ENCODE results near the gene KICS2.
"Not testable (repeated sequence)": the region's sequence is repeated elsewhere in the genome, so short reads cannot be mapped to it uniquely, and the experiment has no call there.

Gene KICS2

DNA sequence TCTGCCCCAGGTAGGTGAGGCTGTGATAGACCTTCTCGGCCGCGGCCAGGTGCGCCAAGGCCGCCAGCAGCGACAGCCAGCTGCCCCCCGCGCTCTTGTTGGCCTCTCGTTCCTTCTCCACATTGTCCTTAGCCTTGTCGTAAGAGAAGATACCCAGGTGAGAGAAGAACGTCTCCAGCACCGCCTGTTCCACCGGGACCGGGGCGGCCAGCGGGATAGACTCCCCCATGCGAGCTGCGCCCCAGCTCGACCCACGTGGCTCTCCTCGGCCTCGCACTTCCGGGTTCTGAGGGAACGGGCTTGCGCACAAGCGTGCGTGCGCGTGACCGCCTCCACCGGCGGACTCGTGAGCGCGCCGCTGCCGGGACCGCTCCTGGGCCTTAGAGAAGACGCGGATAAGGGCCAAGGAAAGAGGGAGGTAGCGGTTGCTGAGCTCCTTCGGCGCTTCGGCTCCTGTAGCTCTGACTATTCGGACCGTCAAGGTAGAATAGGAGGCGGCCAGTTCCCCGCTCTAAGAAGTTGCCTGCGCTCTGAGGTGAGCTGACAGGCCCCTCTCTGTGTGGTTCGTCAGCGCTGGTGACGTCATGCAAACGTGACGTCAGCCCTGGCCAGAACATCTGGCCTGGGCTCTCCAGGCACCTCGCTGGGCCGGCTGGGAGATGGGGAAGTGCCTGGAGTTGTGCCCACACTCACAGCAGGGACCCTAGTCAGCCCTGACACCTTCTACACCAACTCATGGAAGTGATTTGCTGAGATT, at the start of gene KICS2:
Gene KICS2, minus strand, starts transcription at position 288 of the 757 bp plus-strand sequence. Its CDS starts 59 bp downstream, at position 229.
- peak; percentile 76 for DNase-seq (ENCODE audit: low read depth)

DNA sequence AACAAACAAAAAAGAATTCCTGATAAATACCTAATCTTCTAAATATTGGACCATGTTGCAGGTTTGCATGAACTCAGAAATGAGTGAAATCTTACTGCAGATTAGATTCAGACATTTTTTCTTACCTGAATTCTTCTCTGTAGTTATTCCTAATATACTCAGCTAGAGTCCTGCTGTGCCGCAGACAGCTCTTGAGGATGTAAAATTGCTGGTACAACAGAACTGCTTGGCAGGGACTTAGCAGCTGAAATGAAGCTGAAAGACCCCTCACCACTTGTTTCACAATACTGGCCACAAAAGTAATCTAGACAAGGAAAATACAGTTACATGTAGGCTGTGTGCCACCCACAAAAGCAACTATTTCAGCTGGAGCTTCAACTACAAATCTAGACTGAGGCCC, 48.3 kb upstream of the KICS2 start:
- no peak for DNase-seq (ENCODE audit: low read depth)

DNA sequence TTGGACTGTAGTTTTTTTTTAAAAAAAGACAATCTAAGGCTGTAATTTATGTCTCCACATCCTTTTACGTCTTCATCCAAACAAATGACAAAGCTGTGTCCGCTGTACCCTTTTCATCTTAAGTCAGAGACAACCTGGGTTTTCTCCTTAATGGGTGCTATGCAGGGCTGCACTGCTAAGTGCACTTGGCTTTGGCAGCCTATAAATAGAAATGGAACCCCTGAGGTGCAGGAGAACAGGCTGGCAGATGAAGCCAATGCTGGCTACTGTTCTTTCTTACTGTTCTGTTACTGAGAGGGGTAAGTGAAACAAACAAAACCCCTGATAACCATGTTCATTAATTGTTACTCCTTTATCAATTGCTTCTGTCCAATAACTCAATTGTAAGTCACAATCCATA, 47.1 kb upstream of the KICS2 start:
- no peak for DNase-seq (ENCODE audit: low read depth)

DNA sequence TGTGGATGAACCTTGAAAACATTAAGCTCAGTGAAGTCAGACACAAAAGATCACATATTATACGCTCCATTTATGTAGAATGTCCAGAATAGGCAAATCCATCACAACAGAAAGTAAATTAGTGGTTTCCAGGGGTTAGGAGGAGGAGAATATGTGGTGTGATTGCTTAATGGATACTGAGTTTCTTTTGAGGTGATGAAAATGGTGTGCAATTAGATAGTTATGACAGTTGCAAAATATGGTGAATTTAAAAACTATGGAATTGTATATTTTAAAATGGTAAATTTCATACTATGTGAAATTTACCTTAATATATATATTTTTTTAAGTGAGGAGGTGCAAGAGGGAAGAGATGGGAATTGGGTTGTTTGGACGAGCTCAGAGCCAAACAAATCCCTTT, 46.3 kb upstream of the KICS2 start:
- no peak for DNase-seq (ENCODE audit: low read depth)

DNA sequence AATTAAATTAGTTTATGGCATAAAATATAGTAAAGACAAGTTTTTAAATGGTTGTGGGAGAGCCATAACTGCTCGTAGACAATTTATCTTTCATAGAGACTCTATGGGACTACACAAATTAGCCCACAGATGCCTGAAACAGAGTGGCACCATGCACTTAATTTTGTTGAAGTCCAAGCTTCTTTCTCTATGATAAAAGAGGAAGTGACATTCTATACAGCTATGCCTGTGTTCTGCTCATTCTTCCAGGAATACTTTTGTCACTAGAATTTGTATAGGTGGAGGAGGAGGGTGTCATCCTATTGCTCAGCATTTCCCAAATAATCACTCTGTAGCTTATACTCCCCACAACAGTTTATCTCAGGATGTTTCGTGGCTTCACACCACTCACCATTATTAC, 43.7 kb upstream of the KICS2 start:
- DNase-seq (ENCODE audit: low read depth) = no peak

DNA sequence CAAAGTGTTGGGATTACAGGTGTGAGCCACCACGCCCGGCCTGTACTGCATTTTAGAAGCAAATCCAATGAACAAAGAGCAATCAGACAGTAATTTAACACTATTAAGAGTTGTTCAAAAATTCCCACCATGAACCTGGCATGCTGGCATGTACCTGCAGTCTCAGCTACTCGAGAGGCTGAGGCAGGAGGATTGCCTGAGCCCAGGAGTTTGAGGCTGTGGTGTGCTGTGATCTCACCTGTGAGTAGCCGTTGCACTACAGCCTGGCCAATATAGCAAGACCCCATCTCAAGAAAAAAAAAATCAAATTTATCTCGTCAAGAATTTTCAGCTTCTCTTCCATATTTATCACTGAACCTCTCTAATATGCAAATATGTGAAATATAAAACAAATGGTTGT, 39.7 kb upstream of the KICS2 start:
- DNase-seq (ENCODE audit: low read depth) = no peak

DNA sequence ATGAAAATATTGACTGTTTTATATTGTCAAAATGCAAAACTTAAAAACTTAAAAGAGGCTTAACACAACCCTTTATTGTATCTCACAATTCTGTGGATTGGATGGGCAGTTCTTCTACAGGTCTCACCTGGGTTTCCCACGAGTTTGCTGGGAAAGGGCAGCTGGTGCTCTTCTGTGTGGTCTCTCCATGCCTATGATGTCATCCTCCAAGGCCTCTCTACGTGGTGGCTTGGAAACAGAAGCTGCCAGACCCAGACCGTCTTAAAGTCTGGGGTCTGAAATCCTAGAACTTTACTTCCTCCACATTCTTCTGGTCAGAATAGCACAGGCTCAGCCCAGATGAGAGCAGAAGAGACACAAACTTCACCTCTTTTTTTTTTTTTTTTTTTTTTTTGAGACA, 36.5 kb upstream of the KICS2 start:
- no peak for DNase-seq (ENCODE audit: low read depth)

DNA sequence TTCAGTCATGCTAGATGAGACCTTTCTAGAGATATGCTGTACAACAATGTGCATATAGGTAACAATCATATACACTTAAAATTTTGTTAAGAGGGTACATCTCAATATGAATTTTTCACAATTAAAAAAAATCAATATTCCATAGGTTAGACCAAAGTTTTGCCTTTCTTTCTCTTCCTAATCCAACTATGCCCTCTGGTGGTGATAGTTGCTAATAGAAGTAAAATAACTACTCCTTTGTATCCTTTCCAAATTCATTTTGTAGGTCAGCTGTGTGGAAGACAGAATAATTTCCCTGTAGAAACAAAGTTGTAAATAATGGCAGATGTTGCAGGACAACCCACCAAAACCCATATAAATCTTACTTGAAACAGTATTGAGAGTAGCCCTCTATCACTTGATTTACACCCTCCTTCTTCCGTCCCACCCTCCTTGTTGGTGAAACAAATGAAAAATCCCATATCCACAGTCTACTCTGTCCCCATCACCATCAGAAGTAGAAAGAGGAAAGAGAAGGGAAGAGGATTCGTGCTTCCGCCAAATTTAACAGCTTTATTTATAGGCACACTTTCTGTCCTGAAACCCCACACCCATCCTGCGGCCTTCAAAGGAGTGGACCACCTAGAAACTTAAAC, 34.2 kb upstream of the KICS2 start:
- DNase-seq (ENCODE audit: low read depth) = no peak

DNA sequence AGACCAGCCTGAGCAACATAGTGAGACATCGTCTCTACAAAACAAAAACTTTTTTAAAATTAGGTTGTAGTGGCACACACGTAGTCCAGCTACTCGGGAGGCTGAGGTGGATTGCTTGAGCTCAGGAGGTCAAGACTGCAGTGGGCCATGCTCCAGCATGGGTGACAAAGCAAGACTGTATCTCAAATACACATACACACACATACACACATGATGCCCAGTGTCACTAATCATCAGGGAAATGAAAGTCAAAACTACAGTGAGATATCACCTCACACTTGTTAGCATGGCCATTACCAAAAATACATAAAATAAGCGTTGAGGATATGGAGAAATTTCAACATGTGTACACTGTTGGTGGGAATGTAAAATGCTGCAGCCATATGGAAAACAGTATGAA, 33.2 kb upstream of the KICS2 start:
- no peak for DNase-seq (ENCODE audit: low read depth)

DNA sequence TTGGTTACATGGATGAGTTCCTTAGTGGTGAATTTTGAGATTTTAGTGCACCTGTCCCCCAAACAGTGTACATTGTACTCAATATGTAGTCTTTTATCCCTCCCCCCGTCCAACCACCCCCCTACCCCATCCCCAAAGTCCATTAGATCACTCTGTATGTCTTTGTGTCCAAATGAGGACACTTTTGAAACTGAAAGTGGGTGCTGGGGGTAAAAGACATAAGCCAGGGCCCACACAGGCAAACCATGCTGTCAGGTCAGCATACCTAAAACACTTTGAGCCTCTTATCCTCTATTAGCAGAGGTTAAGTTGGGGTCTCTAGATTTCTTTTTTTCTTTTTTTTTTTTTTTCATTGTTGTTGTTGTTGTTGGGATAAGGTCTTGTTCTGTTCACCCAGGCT, 31.3 kb upstream of the KICS2 start:
- no peak for DNase-seq (ENCODE audit: low read depth)

DNA sequence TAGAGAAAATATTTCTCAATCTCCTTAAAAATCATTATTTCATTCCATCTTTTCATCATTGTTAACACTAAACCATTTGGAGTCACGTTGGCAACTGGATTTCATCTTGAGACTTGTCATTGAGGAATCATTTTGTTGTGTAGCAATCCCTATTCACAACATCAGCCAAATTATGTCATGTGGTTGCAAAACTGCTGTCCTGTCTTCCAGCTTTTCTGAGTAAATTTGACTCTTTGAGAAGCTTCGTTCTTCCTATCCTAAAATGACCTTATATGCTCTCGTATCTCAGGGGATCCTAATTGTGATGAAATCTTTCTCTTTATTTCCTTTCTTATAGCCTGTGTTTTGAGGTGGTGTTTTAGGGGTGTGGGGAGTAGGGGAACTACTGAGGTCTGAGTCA, 30.6 kb upstream of the KICS2 start:
- DNase-seq (ENCODE audit: low read depth) = no peak

DNA sequence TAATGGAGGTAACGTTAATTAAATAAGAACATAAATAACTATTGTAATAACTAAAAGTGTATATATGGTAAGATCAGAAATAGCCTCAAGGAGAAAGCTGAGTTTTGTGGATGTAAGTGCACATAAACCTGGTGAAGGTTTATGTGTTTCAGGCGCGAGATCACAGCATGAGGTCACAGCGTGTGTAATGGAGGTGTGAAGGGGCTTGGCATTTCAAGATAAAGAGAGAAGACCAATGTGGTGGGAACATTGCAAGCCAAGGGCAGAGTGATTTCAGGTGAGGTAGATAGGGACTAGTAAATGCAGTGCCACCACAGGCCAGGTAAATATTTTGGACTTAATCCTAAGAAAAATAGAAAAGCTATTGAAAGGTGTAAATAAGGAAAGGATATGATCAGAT, 21.7 kb upstream of the KICS2 start:
- no peak for DNase-seq (ENCODE audit: low read depth)

DNA sequence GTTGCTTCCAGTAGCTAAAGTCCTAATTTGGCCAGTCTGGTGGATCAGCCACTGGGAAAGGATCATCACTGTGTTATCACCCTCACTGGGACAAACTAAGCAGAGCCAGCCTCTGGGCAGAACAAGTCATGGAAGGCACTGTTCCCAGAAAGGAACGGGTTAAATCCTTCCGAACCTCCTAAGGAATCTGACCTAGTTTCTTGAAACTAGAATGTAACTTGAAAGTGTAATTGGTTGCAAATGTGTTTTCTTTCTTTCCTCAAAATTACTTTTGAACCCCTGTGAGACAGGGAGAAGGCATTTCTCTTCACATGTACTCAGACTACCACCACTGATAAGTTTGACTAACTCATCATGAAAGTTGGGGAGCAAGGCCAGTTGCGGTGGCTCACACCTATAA, 18.7 kb upstream of the KICS2 start:
- no peak for DNase-seq (ENCODE audit: low read depth)

DNA sequence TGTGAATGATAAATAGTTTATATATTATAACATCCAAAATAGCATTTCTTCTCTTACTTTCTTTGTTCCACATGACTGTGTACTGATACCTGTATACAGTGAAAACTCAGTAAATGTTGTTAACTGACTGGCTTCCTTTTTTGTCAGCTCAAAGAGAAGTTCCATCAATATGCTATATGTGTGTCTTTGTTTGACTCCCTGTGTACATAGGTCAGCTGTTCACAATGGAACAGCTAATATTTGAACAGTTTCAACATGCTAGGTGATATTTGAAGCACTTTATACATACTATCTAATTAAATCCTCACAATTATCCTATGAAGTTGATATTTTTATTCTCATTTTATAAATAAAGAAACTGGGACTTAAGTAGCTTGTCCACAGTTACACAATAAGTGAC, 15.3 kb upstream of the KICS2 start:
- no peak for DNase-seq (ENCODE audit: low read depth)

DNA sequence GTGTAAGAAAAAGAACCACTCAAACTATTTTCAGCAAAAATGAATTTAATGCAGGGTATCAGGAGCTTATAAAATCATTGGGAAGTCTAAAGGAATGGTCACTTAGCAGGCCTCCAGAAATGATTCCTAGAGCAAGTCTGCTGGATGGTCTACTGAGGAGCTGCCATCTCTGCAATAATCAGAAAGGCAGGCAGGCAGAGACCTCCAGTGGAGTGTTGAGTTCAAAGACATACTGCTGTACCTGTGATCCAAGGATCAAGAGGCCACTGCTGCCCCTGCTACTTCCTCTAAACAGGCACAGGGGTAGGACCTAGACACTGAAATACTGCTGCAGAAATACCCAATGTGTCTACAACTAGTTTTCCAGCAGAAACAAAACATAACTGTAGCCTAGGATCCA, 14.5 kb upstream of the KICS2 start:
- no peak for DNase-seq (ENCODE audit: low read depth)

DNA sequence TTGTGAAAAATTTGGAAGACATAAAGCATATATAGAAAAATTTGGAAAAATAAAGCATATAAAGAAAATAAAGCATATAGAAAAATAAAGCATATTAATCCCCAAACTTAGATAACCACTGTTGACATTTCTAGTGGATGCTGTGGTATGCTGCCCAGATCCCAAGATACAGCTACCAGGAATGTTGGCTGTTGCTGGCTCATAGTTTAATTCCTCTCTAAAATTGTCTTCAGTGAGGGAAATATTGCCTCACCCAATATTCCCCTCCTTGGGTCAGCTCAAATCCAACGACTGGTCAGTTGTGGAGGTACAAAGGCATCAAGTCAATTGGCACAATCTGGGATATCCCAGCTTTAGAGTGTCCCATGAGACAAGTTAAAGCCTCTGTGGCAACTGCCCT, 10.1 kb upstream of the KICS2 start:
- no peak for DNase-seq (ENCODE audit: low read depth)

DNA sequence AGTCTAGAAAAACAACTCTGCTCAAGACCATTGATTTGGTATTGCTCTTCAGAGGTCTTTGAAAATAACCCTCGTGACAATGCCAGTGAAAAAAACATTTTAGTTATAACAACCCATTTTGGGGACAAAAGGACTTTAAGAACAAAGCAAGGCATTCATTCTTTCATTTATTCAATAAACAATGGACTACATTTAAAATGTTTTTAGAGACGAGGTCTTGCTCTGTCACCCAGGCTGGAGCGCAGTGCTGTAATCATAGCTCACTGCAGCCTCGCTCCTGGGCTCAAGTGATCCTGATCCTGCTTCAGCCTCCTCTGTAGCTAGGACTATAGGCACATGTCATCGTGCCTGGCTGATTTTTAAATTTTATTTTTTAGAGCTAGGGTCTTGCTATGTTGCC, 7.7 kb upstream of the KICS2 start:
- DNase-seq (ENCODE audit: low read depth) = no peak

DNA sequence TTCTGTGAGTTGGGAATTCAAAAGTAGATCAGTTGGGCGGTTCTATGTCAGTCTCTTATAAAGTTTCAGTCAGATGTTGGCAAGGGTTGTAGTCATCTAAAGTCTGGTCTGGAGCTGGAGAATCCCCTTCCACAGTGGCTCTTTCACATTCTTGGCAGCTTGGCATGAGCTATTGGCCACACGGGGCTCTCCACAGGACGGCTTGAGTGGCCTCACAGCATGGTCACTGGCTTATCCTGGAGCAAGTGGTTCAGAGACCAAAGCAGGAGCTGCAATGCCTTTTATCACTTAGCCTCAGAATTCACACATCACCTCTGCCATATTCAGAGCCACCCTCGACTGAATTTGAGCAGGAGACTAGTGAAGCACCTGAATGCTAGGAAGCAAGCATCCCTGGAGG, 7.1 kb upstream of the KICS2 start:
- DNase-seq (ENCODE audit: low read depth) = no peak

DNA sequence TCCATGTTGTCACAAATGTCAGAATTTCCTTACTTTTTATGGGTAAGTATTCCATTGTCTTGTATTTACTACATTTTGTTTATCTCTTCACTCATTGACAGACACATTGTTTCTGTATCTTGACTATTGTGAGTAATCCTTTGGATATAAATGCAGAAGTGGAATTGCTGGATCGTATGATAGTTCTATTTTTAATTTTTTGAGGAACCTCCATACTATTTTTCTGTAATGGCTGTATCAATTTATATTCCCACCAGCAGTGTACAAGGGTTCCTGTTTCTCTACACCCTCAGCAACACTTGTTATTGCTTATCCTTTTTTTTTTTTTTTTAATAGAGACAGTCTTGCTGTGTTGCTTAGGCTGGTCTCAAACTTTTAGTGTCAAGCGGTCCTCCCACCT, 3.5 kb upstream of the KICS2 start:
- no peak for DNase-seq (ENCODE audit: low read depth)

DNA sequence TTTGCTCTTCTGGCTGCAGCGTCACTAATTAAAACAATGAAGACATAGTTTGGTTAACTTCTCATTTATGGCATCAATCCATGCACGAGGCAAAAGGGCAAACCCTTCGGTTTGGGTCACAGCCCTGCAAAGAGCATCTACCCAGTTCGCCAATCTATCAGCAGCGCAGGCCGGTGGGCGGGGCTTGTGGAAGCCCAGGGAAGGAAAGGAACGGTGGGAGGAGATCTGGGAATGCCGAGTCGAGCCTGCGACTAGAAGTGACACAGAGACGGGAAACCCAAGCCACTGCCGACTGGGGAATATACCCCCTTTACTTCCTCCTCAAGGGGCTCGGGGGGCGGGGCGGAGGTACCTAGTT, 466 bp downstream of the KICS2 start:
- peak; percentile 28 for DNase-seq (ENCODE audit: low read depth)

DNA sequence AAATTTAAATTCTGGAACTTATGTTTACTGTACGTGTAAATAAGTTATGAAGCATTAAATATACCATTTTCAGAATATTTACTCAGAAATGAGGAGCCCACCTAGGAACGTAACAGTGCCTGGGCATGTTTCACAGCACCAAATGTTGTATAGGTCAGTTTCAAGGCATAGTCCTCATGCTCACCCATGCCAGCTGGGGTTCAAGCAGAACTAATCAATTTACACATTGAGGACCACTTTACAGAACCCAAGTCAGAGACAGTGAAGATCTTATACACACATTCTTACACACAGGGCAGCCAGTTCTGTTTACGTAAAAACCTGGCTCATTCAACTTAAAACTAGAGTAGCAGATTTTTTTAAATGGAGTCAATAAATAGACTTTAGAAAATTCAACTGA, 2.0 kb downstream of the KICS2 start:
- DNase-seq (ENCODE audit: low read depth) = no peak

DNA sequence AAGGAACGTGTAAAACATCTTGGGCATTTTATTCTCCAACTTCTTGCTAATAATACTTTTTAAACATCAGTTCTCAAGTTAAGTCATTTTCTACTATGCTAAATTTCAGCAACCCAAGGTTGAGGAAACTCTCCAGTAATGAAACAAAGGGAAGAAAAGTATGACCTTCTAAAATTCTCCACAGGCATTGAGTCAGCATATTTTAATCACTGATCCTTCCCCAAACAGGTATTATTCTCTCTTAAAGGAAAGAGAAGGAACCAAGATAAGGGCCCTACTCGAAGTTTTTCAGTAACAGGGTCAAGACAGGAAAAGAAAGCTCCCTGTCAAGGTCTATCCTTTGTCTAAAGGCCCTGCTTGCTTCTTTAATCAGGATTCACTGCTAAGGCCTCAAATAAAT, 3.0 kb downstream of the KICS2 start:
- no peak for DNase-seq (ENCODE audit: low read depth)

DNA sequence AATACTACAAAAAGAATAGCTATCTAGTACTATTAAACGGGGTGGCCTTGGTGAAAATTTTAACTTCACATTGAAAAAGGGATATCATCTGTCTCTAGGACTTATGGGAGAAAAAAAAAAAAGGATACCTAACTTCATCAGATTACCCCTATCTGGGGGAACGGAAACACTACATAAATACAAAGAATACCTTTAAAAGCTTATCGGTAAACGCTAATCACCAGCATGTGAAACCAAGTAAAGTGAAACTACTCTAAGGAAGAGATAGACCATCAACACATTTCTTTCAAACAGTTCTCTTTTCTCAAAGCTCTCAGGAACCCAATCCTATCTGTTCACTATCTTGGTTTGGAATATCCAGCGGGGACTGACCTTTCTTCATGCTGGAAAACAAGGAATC, 3.5 kb downstream of the KICS2 start:
- DNase-seq (ENCODE audit: low read depth) = no peak

DNA sequence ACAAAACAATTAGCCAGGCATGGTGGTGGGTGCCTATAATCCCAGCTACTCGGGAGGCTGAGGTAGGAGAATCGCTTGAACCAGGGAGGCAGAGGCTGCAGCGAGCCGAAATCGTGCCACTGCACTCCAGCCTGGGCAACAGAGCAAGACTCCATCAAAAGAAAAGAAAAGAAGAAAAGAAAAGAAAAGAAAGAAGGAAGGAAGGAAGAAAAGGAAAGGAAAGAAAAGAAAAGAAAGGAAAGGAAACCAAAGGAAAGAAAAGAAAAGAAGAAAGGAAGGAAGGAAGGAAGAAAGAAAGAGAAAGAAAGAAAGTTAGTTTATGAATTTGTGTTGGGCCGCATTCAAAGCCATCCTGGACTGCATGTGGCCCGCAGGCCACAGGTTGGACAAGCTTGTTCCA, 4.5 kb downstream of the KICS2 start:
- not testable (repeated sequence) for DNase-seq (ENCODE audit: low read depth)

Data from stimulated activated CD8-positive, alpha-beta memory T cell treated with anti-CD3 and anti-CD28 coated beads, Interleukin-15, amount 100 ng/mL, for 1 hour (primary cell).